COLO668 (cell line): ENCODE results near the gene PGF.

Experiments used
- DNase-seq: peaks from one replicate; lab custom pipeline; 2025; ENCODE audit not compliant: unreplicated experiment; lab: John Stamatoyannopoulos, UW

The PGF gene

GRCh38 chr14:74979029-74979428 is 23.6 kb upstream of the PGF start:
- DNase-seq: no peak

GRCh38 chr14:74978416-74978947 is 23.1 kb upstream of the PGF start:
- DNase-seq: no peak

GRCh38 chr14:74977901-74978385 is 22.5 kb upstream of the PGF start:
- no peak for DNase-seq

GRCh38 chr14:74977164-74977900 is 21.9 kb upstream of the PGF start:
- DNase-seq: no peak

GRCh38 chr14:74976264-74977113 is 21.1 kb upstream of the PGF start:
- DNase-seq: no peak

GRCh38 chr14:74975059-74975810 is 19.8 kb upstream of the PGF start:
- no peak for DNase-seq

GRCh38 chr14:74974364-74975058 is 19.1 kb upstream of the PGF start:
- no peak for DNase-seq

GRCh38 chr14:74973905-74974363 is 18.5 kb upstream of the PGF start:
- no peak for DNase-seq

GRCh38 chr14:74973003-74973653 is 17.7 kb upstream of the PGF start:
- DNase-seq: peak; percentile 56

GRCh38 chr14:74968811-74969210 is 13.4 kb upstream of the PGF start:
- DNase-seq: no peak

GRCh38 chr14:74965486-74966153 is 10.2 kb upstream of the PGF start:
- no peak for DNase-seq

- no peak for DNase-seq
Measured at GRCh38 chr14:74964787-74965485, 9.5 kb upstream of the PGF start.

GRCh38 chr14:74963705-74964271 is 8.4 kb upstream of the PGF start:
- DNase-seq: peak; percentile 26

- DNase-seq: no peak
Measured at GRCh38 chr14:74963178-74963704, 7.8 kb upstream of the PGF start.

- DNase-seq: no peak
Measured at GRCh38 chr14:74962493-74962892, 7.1 kb upstream of the PGF start.

GRCh38 chr14:74962046-74962445 is 6.6 kb upstream of the PGF start:
- DNase-seq: no peak

GRCh38 chr14:74961238-74961911 is 6.0 kb upstream of the PGF start:
- DNase-seq: no peak

- no peak for DNase-seq
Measured at GRCh38 chr14:74960736-74961135, 5.3 kb upstream of the PGF start.
